GM20000 (cell line): ENCODE measurements around the gene ZSCAN20.

Experiments used
- DNase-seq: peaks from one replicate; pipeline ENCODE4 v3.0.0; 2012; ENCODE audit warnings: low spot score
- CTCF ChIP-seq: IDR thresholded peaks from 2 replicates; pipeline ENCODE4 v1.5.1; 2012; ENCODE audit warnings: mild to moderate bottlenecking, control low read depth; ENCODE audit errors: extremely low read depth, missing control alignments

The ZSCAN20 gene

GRCh38 chr1:33516891-33517567 lies 44.6 kb downstream of the ZSCAN20 start:
- DNase-seq, result no peak
- TF ChIP-seq CTCF, result no peak

GRCh38 chr1:33517596-33518250 lies 45.3 kb downstream of the ZSCAN20 start:
- DNase-seq, result no peak

GRCh38 chr1:33519240-33519884 lies 46.9 kb downstream of the ZSCAN20 start:
- DNase-seq, result no peak
- no peak for TF ChIP-seq CTCF

More at GRCh38 chr1:33517596-33518250, 45.3 kb downstream of the ZSCAN20 start:
- TF ChIP-seq CTCF, result no peak

DNA sequence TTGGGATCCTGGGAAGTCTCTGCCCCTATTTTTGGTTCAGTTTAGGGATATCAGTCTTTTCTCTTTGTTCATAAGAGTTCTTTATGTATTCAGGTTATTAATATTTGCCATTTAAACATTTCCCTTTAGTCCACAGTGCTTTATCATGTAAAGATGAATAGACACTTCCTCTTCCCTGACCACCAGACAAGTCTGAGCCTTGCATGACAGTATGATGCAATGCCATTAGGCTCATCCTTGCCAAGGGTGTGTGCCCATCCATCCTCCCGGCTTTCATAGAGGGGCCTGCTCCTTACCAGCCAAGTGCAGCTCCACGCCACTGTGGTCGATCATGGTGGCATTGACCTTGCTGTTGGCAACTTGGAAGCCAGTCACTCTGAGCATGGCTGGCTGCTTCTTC lies 52.1 kb downstream of the ZSCAN20 start:
- no peak for DNase-seq
- no peak for TF ChIP-seq CTCF

DNA sequence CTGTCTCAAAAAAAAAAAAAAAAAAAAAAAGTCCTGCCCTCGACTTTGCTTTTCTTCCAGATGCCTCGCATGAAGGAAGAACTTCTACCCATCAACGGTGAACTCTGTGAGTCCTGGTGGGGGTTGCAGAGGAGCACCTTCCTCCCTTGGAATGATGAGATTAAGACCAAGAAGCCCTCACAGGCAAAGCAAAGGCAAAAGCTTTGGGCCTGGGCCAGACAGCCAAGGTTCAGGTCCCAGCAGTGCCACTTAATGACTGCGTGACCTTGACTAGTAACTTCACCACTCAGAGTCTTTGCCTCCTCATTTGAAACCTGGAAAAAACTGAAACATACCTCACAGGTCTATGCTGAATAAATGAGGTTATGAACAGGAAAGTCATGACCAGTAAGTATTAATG lies 55.5 kb downstream of the ZSCAN20 start:
- DNase-seq, result no peak
- TF ChIP-seq CTCF, result no peak

DNA sequence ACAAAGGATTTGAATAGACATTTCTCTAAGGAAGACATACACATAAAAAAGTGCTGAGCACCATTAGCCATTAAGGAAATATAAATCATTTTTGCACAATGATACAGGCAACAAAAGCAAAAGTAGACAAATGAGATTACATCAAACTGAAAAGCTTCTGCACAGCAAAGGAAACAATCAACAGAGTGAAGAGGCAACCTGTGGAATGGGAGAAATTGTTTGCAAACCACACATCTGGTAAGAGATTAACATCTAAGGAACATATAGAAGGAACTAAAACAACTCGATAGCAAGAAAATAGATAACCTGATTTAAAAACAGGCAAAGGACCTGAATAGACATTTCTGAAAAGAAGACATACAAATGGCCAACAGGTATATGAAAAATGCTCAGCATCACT lies 57.5 kb downstream of the ZSCAN20 start:
- no peak for TF ChIP-seq CTCF
- DNase-seq, result no peak

- no peak for TF ChIP-seq CTCF
- DNase-seq, result no peak
Observed at GRCh38 chr1:33532250-33532649, 59.8 kb downstream of the ZSCAN20 start.
